Parathyroid adenoma (tissue), 2 donors: ENCODE measurements around the gene ZNF718.
"Not testable (repeated sequence)": the region's sequence is repeated elsewhere in the genome, so short reads cannot be mapped to it uniquely, and the experiment has no call there.

ENCODE experiments used
- H2AFZ ChIP-seq: fragments of 300-600 bp; sonication (generic); one replicate; pipeline ENCODE4 v1.7.0; 2017; ENCODE audit warnings: antibody characterized with exemption, mild to moderate bottlenecking
- H3K27ac ChIP-seq: fragments of 300-600 bp; sonication (generic); one replicate; pipeline ENCODE4 v1.7.0; 2017
- H3K27me3 ChIP-seq: fragments of 300-600 bp; sonication (generic); one replicate; pipeline ENCODE4 v1.7.0; 2017; ENCODE audit warnings: low read length; ENCODE audit not compliant: control insufficient read depth, insufficient read depth
- H3K36me3 ChIP-seq: fragments of 300-600 bp; sonication (generic); one replicate; pipeline ENCODE4 v1.7.0; 2017; ENCODE audit warnings: low read length; ENCODE audit not compliant: control insufficient read depth, insufficient read depth
- H3K4me1 ChIP-seq: fragments of 300-600 bp; sonication (generic); one replicate; pipeline ENCODE4 v1.7.0; 2017; ENCODE audit warnings: control low read depth
- H3K4me2 ChIP-seq: fragments of 300-600 bp; sonication (generic); one replicate; pipeline ENCODE4 v1.7.0; 2017; ENCODE audit warnings: low read length
- H3K4me3 ChIP-seq: fragments of 300-600 bp; sonication (generic); one replicate; pipeline ENCODE4 v1.7.0; 2017; ENCODE audit warnings: low read depth, low read length
- H3K79me2 ChIP-seq: fragments of 300-600 bp; sonication (generic); one replicate; pipeline ENCODE4 v1.7.0; 2017; ENCODE audit warnings: control low read depth
- H3K9ac ChIP-seq: fragments of 300-600 bp; sonication (generic); one replicate; pipeline ENCODE4 v1.7.0; 2017; ENCODE audit warnings: mild to moderate bottlenecking
- H3K9me3 ChIP-seq: fragments of 300-600 bp; sonication (generic); one replicate; pipeline ENCODE4 v1.7.0; 2017; ENCODE audit warnings: low read length; ENCODE audit not compliant: control insufficient read depth
- CTCF ChIP-seq: fragments of 300-600 bp; sonication (generic); IDR thresholded peaks from one replicate; pipeline ENCODE4 v1.7.0; 2017; ENCODE audit warnings: antibody characterized with exemption, mild to moderate bottlenecking
- donor health status: primary hyperparathyroidism.

The ZNF718 gene

GRCh38 chr4:200936-201335 is 76.6 kb downstream of the ZNF718 start:
- TF ChIP-seq CTCF: no peak
- Histone ChIP-seq H3K4me1 (no peaks in the 10 kb centered on the region), H3K4me3 (no peak overlapping the region), H3K27ac (no peak overlapping the region), H3K9me3 (no peaks in the 10 kb centered on the region), H3K27me3 (no peaks in the 10 kb centered on the region), H2AFZ (no peak overlapping the region), H3K4me2 (no peak overlapping the region), H3K9ac (no peak overlapping the region), H3K36me3 (no peaks in the 10 kb centered on the region), H3K79me2 (no peaks in the 10 kb centered on the region)

- H3K36me3 ChIP-seq, H2AFZ ChIP-seq, H3K9ac ChIP-seq, H3K79me2 ChIP-seq, H3K9me3 ChIP-seq, H3K27ac ChIP-seq, H3K27me3 ChIP-seq, H3K4me2 ChIP-seq, H3K4me3 ChIP-seq, H3K4me1 ChIP-seq: not testable (repeated sequence)
Observed at GRCh38 chr4:202822-203221, 78.5 kb downstream of the ZNF718 start.

GRCh38 chr4:205097-205756 is 80.9 kb downstream of the ZNF718 start:
- H3K27ac ChIP-seq: no peak overlapping the region
- no peak overlapping the region for H3K4me2 ChIP-seq
- H3K36me3 ChIP-seq: no peaks in the 10 kb centered on the region
- no peaks in the 10 kb centered on the region for H3K9me3 ChIP-seq
- no peaks in the 10 kb centered on the region for H3K4me1 ChIP-seq
- H3K4me3 ChIP-seq: no peak overlapping the region
- H3K79me2 ChIP-seq: no peaks in the 10 kb centered on the region
- no peak for TF ChIP-seq CTCF
- H2AFZ ChIP-seq: no peak overlapping the region
- H3K9ac ChIP-seq: no peak overlapping the region
- no peaks in the 10 kb centered on the region for H3K27me3 ChIP-seq

- Histone ChIP-seq H3K27ac (no peak overlapping the region), H3K4me2 (no peak overlapping the region), H3K79me2 (no peaks in the 10 kb centered on the region), H3K9ac (no peak overlapping the region), H2AFZ (no peak overlapping the region), H3K27me3 (no peaks in the 10 kb centered on the region), H3K4me1 (no peaks in the 10 kb centered on the region), H3K36me3 (no peaks in the 10 kb centered on the region), H3K9me3 (no peaks in the 10 kb centered on the region), H3K4me3 (no peak overlapping the region)
- no peak for TF ChIP-seq CTCF
Observed at GRCh38 chr4:206054-206453, 81.8 kb downstream of the ZNF718 start.

- not testable (repeated sequence) for H3K79me2 ChIP-seq, H3K36me3 ChIP-seq, H2AFZ ChIP-seq, H3K27me3 ChIP-seq, H3K4me3 ChIP-seq, H3K9me3 ChIP-seq, H3K27ac ChIP-seq, H3K4me2 ChIP-seq, H3K9ac ChIP-seq, H3K4me1 ChIP-seq
Observed at GRCh38 chr4:208416-209096, 84.3 kb downstream of the ZNF718 start.
